NOMO-1 treated with dmso at 0.1 percent for 144 hours (cell line): ENCODE measurements around the gene TAL1.

Experiments
- DNase-seq: peaks from one replicate; lab custom pipeline; 2025; ENCODE audit not compliant: unreplicated experiment; lab: John Stamatoyannopoulos, UW

The TAL1 gene

DNA sequence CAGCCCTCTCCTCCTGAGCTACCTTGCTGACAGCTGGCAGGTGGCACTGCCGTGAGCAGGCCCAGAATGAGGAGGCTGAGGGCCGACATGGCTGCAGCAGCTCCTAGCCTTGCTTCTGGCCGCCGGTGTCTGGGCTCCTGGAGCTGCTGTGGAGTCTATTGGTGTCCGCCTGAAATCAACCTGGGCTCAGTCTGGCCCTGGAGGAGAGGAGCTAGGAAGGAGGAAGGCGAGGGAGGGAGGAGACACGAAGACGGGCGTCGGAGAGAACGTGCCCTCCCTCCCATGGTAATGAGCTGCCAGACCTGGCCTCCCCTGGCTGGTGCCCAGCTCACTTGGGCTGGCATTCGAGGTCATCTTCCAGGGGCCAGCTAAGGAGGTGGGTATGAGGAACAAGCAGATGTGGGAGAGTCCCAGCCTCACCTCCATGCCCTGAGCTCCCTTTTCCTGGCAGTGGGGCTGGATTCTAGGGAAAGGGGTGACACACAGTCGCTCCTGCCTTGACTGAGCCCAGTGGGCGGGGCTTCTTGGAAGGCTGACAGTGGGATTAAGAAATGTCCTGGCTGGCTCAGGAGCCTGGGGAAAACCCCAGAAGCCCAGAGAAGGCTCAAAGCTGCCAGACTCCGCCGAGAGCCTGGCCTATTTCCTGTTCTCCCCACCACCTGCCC lies 42.0 kb downstream of the TAL1 start, which contains the start of gene PDZK1IP1:
TSS of gene PDZK1IP1 (minus strand) at position 193 of the 665 bp plus-strand sequence. CDS start at position 89, 104 bp downstream.
- no peak for DNase-seq

DNA sequence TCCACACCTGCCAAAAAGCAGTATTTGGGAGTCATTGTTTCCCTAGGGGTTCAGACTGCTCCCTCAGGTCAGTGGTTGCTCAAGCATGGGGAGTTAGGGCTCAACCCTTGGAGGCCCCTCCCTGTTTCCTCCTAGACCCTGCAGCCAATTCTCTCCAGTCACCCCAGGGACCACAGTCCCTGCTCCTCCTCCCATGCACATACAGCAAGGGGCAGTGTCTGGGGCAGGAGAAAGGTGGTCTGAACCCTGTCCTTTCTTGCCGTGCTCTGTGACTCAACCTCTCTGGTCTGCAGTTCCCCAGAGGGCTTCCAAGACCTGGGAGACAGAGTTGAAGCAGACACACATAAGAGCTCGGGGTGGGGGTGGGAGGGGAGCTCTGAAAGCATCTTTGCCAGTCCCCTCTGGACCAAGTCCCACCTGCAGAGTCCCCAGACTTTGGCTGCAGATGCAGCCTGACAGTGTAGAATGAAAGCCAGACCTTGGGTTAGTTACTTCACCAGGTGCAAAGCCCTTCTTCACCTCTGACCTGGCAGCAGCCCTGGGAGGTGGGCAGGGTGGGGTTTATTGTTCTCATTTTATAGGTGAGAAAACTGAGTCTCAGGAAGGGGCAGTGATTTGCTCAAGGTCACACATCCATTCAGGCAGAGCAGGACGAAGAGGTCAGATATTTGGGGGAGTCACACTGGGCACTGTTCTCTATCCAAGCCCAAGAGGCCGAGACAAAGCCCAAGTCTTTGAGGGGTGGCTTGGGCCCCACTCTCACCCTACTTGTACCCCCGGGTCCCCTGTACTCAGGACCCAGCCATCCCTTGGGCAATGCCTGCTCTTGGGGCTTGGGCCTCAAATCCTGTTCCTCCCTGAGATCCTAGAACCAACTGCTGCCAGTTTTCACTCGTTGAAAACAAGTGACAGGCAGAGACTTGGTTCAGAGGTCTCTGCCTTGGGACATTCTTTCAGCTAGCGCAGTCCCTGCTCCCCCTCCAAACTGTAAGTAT lies 42.9 kb downstream of the TAL1 start:
- DNase-seq: no peak

- DNase-seq: no peak
Measured at GRCh38 chr1:47187926-47188250, 44.1 kb downstream of the TAL1 start.

DNA sequence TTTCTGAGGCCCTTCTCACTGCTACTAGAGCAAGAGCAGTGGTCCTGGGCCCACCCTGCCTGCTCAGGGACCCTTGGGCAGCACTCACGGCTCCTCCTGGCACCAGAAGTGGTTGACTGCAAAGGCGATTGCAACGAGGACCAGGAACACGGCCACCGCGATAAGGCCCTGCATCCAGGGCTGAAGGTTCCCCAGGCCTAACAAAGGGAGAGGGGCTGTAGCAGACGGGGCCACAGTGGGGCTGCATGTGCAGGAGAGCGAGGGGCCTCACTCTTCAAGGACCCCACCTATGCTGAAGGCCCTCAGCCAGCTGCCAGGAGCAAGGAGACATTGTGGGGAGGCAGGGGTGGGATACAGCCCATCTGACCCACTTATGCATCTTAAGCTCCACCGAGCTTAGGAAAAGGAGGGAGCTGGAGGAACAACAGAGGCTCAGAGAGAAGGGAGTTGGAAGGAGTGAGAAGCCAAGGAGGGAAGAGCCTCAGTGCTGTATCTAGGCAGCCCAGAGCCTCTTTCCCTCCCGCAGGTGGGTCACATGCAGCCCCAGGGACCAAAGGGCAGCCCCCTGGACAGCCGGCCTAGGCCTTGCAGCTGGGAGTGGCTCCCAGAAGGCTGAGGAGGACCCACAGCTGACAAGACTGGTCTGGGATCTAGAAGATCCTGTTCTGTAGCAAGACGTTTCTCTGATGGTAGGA lies 44.6 kb downstream of the TAL1 start:
- DNase-seq: no peak

- DNase-seq: no peak
Measured at GRCh38 chr1:47186267-47187185, 45.5 kb downstream of the TAL1 start.

- no peak for DNase-seq
Measured at GRCh38 chr1:47184822-47185677, 47.0 kb downstream of the TAL1 start.

- no peak for DNase-seq
Measured at GRCh38 chr1:47184090-47184821, 47.8 kb downstream of the TAL1 start.

DNA sequence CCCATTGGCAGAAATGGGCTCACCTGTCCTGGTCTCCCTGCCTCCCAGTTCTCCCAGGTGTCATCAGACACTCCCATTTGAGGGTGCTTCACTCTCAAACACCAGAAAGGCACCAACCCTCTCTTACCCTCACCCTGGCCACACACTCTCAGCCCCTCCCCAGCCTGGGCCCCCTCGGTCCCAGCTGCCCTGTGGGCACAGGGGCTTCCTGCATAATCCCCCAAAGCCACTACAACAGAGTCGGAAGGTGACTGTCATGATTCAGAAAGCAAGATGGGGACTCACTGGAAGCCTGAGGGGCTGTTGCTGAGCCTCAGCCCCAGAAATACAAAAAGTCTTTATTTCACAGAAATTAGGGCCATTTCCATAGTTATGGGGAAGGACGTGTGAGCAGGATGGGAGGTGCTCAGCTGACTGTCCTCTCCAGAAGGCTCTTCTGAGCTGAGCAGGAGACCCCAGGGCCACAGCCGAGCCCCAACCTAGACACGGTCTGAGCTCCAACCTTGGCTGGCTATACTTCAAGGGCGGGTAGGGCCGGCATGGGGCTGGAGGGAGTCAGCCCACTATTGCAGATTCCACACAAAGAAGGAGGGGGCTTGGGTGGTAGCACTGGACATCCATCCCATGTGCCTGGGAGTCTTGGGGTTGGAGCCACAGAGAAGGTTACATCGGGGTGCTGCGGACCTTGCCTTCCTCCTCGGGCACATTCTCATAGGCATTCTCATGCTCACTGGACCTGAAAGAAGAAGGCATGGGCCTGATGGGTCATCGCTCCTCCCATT lies 48.5 kb downstream of the TAL1 start:
- DNase-seq: no peak

DNA sequence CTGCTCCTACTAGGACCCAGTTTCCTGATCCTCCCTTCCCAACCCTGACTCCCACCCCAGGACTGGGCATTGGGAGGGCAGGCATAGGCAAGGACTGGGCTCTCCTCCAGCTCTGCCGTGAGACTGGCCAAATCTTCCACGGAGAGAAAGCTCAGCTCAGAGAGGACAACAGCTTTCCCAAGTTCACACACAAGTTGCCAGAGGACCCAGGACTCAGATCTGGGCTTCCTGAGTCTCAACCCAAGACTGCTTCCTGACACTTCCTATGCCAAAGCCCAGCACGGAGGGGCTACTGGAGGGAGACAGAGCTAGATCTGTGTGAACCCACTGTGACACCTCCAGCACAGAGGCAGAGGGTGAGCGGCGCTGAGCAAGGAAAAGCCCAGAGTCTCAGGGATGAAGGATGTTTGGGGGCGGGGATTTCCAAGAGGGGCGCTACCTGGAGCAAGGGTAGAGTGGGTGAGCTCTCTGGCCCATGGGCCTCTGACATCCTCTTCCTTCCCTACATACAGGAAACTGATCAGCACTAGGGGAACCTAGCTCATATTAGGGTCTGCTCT lies 49.3 kb downstream of the TAL1 start:
- no peak for DNase-seq

- DNase-seq: no peak
Measured at GRCh38 chr1:47181955-47182675, 49.9 kb downstream of the TAL1 start.

GRCh38 chr1:47181095-47181954 lies 50.7 kb downstream of the TAL1 start:
- no peak for DNase-seq

DNA sequence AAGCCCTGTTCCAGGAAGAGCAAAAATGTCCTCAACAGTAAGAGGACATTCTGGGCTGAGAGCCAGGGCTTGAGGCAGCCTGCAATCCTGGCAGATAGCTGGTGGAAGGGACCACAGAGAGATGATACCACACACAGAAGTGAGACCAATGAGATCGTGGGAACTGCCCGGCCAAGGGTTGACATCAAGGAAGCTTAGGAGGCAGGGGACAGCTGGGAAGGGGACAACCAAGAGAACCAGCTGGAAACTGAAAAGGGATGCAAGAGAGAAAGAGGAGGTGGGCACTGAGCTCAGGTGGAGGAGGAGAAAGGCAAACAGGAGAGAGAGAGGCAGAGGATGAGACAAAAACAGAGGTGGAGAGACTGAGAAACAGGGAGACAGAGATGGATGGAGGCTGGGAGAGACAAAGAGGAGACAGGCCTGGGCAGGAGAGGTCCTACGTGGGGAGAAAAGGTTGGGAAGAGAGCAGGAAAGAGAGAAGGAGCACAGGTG lies 51.4 kb downstream of the TAL1 start:
- no peak for DNase-seq

DNA sequence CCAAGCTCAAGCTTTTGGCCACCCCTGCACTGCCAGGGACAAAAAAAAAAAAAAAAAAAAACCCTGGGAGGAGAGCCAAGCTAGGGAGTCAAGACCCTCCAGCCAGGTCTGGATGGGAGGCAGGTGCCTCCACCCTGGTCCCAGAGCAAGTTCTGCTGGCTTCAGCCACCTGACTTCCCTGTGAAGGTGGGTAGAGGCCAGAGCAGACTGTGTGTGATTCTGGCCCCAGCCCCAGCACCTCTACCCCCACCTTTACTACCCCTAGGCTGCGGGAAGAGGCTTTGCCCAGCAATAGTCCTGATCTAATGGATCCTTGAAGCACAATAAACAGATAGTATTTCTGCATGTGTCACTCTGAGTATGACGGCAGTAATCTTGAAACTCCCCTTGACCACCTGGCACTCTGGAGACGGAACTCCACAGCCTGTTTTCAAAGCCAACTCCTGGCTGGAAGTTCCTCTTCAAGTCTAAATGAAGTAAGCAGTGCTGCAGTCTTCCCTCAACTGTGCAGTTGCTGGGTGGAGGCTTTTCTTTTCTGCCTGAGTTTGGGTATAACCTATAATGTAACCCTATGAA lies 51.9 kb downstream of the TAL1 start:
- no peak for DNase-seq

DNA sequence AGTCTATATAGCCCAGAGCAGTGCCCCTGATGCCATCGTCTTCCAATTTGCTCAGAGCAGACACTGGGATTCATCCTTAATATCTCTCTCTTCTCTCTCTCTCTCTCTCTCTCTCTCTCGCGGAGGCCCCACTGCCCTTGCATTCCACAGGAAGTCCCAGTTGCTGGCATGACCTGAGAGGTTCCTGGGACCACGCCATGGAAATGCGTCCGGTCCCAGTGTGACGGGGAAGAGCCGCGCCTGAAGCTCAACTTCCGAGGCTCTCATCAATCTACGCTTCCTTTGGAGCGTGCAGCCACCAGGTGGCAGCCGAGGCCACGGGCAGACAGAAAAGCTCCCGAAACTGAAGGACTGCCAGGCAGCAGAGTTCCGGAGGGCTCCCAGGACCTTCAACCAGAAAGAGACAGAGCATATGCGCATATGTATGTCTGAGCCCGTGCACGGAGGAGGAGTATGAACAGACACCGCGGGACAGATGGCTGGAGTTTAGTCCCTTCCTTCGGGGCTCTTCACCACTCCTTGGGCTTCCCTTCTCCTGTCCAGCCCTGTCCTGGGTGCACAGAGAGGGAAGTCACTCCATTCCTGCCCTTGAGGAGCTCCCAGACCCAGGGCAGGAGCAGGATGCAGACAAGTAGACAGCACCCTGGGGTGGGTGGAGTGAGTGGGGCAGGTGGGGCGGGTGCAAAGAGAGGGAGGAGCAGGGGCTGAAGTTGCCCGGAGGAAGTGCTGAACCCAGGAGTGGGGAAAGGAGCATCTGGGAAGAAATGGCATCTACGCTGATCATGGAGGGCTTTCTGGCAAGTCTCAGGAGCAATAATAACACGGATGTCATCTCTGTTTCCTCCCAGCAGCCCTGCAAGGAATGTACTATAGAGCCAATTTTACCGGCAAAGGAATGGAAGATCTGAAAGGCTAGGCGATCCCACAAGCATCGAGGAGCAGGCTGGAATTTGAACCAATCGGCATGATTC lies 52.7 kb downstream of the TAL1 start:
- peak; percentile 87 for DNase-seq

- no peak for DNase-seq
Measured at GRCh38 chr1:47178654-47179016, 53.4 kb downstream of the TAL1 start.
